ENCODE results near the gene SHBG.

The SHBG gene

GRCh38 chr17:7651097-7651664 is 21.2 kb downstream of the SHBG start:
- no peak for DNase-seq

- no peak for DNase-seq
Observed at GRCh38 chr17:7651665-7652387, 21.9 kb downstream of the SHBG start.

GRCh38 chr17:7652388-7653356 is 22.7 kb downstream of the SHBG start:
- DNase-seq = no peak

GRCh38 chr17:7654832-7655540 is 25.1 kb downstream of the SHBG start:
- no peak for DNase-seq

GRCh38 chr17:7655541-7655840 is 25.6 kb downstream of the SHBG start:
- DNase-seq = no peak

- no peak for DNase-seq
Observed at GRCh38 chr17:7656958-7657609, 27.1 kb downstream of the SHBG start.

GRCh38 chr17:7667656-7668406 is 37.9 kb downstream of the SHBG start:
- no peak for DNase-seq

GRCh38 chr17:7668482-7668881 is 38.5 kb downstream of the SHBG start:
- no peak for DNase-seq

- DNase-seq = peak; percentile 67 to 68
Observed at GRCh38 chr17:7673239-7673638, 43.3 kb downstream of the SHBG start.

- DNase-seq = no peak
Observed at GRCh38 chr17:7674934-7675333, 45.0 kb downstream of the SHBG start.

GRCh38 chr17:7676533-7676932 is 46.6 kb downstream of the SHBG start:
- no peak for DNase-seq

GRCh38 chr17:7677388-7678067 is 47.6 kb downstream of the SHBG start:
- DNase-seq = no peak

Measured in activated CD4-positive, alpha-beta T cell treated with anti-CD3 and anti-CD28 coated beads, Interleukin-2, amount 50 U/mL, for 48 hours (primary cell).